KG1 (cell line): Measurements from ENCODE around the gene ERGIC2.
"Not testable (repeated sequence)": the region's sequence is repeated elsewhere in the genome, so short reads cannot be mapped to it uniquely, and the experiment has no call there.

Experiments used
- DNase-seq: peaks from one replicate; lab custom pipeline; 2025; lab: John Stamatoyannopoulos, UW

The ERGIC2 gene

DNA sequence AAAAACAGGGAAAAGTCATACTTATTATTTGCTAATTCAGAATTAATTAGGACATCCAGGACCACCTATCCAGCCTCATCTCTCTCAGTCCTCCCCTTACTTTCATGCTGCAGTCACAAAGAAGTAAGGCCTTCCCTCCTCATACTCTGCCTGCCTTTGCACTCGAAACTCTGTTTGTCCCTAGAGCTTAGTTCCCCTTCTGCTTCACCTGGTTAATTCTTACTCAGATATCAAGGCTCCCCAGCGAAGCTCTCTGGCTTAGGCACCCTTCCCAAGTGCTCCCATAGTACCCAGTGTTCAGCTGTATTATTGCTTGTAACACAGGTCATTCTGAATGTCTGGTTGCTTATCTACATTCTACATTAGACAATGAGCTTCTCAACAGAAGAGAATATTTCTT is 81.3 kb downstream of the ERGIC2 start:
- no peak for DNase-seq

DNA sequence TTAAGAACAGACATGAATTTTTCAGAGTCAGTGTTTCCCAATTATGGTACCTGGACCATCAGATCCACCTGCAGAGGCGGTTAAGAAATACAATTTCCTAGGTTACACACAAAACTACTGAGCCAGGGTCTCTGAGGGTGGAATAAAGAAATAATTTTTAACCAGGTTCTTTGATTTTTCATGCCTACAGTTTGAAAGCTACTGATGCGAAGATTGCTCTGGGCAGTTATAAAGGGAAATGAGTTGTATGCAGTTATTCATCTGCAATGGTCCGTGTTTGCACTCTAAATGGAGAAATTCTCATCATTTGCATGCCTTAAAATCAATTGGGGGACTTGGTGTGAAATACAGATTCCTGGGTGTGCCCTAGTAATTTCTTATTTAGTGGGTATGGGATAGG is 89.7 kb downstream of the ERGIC2 start:
- no peak for DNase-seq

DNA sequence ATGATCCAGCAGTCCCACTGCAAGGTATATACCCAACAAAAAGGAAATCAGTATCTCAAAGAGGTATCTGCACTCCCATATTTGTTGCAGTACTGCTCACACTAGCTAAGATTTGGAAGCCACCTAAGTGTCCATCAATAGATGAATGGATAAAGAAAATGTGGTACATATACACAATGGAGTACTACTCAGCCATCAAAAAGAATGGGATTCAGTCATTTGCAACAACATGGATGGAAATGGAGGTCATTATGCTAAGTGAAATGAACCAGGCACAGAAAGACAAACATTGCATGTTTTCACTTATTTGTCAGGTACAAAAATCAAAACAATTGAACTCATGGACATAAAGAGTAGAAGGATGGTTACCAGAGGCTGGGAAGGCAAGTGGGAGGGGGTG is 90.5 kb downstream of the ERGIC2 start:
- DNase-seq = not testable (repeated sequence)

DNA sequence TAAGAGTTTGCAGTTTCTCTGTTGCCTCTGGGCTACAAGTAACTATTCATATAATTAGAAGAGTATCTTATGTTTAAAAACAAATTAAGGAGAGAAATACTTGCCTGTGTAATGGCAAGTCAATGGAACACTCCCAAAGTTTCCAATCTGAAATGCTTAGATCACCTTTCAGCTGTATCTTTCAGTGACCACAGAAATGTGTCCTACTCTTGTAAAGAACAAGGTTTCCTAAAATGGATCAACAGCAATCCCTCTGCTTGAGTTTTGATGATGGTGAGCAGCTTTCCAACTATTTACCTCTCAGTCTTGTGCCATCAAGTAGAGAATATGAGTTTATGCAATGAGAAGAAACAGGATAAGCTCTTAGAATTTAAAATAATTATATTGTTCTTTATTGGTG is 92.9 kb downstream of the ERGIC2 start:
- DNase-seq = no peak

DNA sequence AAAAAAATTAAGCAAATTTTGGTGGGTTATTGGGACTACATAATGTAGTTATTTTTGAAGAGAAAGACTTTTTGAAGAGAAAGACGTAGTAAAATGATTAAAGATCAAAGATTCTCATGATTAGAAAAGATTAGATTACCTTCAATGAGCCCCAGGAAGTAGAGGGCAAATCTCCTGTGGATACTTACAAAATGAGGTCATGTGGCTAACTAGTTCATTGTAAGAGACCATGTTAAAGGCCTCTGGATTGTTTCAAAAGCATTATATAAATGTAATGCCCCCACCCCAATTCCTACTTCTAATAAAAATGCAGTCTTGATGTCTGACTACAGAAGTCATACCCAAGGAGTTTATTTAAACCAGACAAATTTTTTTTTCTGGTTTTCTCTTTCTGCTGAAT is 93.3 kb downstream of the ERGIC2 start:
- no peak for DNase-seq
